IPS DF 19.7 (cell line): ENCODE results near the gene HNRNPH1.
"Not testable (repeated sequence)": the region's sequence is repeated elsewhere in the genome, so short reads cannot be mapped to it uniquely, and the experiment has no call there.

Experiments used
- DNase-seq: peaks from one replicate; pipeline ENCODE4 v3.0.0-alpha.2; 2013; ENCODE audit warnings: low read depth, low spot score

The HNRNPH1 gene

DNA sequence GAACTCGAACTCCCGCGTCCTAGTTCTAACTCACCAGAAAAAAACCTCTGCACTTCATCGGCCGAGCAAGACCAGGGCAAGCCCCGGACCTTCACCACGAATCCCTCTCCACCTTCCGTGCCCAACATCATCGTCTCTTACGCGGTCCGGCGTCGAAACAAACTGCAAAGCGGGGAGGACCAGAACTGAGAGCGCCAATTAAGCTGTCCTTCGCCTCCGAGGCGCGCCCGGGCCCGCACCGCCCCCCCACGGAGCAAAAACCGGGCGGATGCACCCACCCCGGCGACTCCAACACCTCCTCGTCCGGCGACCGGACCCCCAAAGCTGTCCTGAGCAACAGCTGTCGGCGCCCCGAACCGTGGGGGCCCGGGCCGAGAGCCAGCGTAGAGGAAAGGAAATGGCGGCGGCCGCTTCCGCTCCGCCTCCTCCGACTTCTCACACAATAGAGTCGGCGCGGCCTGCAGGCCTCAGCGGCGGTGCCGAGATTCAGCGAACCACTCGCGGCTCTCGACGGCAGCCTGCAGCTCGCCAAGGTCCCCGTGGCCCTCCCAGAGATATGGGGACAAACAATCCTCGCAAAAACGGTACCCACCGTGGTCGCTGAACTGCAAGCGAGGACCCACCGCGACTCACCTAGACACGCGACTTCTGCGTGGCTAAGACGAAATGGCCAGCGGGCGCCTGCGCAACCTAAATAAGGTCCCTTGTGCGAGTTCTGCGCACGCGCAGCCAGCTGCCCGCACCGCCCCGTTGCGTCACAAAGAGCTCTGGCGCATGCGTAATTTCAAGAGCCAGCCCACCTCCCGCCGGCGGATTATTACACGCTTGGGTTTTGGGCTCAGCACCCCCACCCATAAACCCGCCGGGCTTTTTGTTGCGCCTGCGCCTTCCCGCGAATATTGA lies at the start of gene HNRNPH1:
HNRNPH1 (minus strand) TSS at position 669 of the 903 bp plus-strand sequence; CDS start at position 131, 538 bp downstream.
- DNase-seq, result peak; percentile 78

DNA sequence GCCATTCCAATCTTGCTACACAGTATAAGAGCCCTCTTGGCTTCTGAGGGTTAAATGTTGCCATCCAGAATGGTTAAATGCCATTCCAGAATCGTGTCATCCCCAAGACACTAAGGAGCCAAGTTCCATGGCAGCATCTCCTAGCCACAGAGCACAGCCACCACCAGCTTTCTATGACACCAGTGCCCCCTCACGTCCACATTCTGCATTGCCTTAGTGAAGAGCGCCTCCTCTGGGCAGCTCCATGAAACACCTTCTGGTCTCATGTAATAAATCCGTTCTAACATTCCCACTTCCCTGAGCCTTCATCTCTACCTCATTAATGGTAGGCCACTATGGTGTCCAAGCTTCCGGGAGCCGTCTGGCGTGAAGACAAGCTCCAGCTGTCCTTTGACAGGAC lies 44.9 kb upstream of the HNRNPH1 start:
- peak; percentile 40 for DNase-seq

GRCh38 chr5:179661647-179662046 lies 38.2 kb upstream of the HNRNPH1 start:
- DNase-seq, result not testable (repeated sequence)

GRCh38 chr5:179658179-179658856 lies 34.8 kb upstream of the HNRNPH1 start:
- not testable (repeated sequence) for DNase-seq

DNA sequence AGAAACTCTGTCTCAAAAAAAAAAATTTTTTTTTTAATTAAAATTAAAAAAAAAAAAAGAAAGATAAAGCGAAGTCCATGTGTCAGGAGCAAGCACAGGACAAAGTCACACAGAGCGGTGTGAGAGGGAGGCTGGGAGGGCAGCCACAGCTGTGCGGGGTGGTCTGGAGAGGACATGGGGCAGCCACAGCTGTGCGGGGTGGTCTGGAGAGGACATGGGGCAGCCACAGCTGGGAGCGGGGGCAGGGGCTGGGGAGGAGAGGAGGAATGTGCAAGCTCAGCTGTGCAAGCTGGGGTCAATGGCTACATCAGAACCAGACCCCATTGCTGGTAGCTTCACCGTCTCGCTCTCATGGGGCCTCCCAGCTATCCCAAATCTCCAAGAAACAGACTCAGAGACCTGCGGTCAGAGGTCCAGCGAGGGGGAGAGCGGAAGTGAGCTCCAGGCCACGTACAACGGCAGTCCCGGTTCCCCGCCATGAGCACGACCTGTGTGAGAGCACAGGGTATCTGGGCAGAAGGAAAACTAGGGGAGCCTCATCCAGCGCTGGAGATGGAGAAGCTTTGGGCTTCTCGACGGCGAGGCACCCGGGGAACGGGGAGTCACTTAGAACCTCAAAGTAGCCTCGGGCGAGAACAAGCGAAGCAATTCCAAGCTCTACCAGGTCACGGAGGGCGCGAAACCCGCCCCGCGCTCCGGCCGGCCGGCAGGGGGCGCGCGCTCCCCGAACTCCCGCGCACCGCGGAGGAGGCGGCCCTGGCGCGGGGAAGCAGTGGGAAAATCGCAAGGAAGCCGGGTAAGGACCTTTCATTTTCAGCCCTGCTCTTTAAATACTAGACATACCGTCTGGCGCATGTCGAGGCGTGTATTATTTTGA lies 34.1 kb upstream of the HNRNPH1 start:
- not testable (repeated sequence) for DNase-seq

DNA sequence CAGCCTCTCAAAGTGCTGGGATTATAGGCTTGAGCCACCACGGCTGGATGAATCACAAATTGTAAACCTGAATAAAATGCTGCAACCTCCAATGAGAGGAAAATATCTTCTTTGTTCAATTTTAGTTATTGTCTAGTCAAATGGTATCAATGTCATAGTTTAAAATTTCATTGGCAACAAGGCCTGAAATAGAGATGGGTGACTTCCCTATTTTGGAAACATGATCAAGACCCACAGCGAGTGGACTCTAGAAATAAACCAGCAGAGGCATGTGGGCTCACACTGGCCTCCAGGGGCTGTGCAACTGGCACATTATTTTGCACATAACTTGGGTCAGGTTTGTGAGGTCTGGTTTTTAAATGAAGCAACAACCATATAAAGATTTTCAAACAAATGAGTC lies 29.7 kb upstream of the HNRNPH1 start:
- DNase-seq, result not testable (repeated sequence)

DNA sequence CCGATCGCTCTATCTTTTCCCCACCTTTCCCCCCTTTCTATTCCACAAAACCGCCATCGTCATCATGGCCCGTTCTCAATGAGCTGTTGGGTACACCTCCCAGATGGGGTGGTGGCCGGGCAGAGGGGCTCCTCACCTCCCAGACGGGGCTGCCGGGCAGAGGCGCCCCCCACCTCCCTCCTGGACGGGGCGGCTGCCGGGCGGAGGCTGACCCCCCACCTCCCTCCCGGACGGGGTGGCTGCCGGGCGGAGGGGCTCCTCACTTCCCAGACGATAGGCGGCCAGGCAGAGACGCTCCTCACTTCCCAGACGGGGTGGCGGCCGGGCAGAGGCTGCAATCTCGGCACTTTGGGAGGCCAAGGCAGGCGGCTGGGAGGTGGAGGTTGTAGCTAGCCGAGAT lies 26.8 kb upstream of the HNRNPH1 start:
- not testable (repeated sequence) for DNase-seq

DNA sequence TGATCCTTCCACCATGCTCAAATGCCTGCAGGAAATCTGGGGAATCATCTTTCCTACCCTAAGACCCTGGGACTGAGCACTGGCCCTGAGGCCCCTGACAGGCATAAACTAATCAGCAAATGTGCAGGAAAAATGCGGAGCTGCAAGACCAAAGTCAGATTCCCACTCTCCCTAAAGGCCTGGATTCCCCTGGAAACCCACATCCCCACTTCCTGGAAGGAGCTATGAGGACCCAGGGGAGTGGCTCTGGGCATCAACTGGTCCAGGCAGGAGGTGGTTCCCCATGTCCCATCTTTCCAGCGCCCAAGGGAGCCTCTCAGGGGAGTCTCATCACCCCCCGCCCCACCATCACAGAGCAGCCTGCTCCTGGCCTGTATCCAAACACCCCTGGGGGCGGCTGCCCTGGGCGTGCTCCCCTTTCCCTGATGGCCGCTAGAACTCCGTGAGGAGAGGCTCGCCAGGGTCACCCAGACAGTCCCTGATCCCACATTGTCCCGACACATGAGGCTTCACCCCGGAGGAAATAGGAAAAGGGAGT lies 25.8 kb upstream of the HNRNPH1 start:
- DNase-seq, result not testable (repeated sequence)

DNA sequence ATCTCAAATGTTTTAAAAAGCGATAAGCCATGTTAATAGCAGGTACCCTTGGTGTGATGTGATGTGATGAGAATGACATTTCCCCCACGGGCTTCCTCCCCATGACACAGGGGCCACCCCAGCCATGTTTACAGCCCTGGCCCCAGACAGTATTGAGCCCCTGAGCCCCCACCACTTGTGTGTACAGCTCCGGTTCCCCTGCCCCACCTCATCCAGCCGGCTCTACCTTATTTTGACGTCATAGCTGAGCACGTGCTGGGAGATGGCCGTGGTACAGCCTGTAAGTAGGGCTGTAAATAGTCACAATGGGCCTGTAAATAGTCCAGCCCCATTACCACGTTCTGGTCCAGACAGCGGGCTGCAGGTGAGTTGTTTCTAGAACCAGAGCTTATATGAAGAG lies 24.9 kb upstream of the HNRNPH1 start:
- DNase-seq, result no peak

DNA sequence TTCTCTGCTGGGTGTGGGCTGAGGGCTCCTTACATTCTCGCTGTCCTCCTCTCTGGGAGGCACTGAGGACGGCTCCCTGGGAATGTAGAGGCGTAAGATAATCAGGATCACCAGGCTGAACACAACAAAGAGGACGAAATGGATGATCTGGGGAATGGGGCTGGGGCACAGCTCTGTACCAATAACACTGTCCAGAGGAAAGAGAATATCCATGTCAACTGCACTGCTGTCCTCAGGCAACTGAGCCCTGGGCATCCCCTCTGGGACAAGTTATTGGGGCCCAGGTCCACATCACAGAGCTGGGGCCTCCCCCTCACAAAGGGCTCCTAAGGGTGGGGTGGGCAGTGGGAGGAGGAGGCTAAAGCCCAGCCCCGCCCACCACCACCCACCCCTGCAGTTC lies 21.3 kb upstream of the HNRNPH1 start:
- not testable (repeated sequence) for DNase-seq

DNA sequence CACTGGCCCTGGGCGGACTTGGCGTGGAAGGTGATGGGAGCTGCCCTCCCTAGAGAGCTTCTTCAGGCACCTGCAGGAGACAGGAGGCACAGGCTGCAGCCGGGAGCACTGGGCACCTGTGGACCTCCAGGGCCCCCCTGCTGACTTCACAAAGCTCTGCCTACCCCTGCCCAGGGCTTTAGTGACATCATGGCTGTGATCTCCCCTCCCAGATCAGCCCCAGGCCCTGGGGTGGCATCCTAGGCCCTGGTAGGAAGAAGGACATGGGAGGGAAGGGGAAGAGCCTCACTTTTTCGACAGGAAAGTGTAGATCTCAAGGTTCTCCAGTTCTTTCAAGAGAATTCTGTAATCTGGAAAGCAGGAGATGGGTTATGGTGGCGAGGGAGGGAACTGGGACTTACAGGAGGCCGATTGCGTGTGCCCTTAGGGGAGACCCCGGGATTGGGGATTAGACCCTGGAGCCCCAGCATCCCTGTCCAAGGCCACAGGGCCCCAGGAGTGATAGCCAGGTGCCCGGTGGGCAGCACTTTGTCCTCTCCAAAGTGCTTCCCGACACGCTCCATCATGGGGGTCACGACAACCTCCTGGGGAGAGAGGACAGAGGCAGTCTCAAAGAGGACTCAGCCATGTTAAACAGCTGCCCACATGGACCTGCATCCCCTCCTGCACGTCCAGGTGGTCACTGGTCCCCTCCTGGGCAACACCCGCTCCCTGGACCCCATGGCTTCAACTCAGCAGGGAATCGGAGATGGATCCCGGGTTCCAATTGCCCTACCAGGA lies 19.9 kb upstream of the HNRNPH1 start:
- DNase-seq, result not testable (repeated sequence)

- not testable (repeated sequence) for DNase-seq
Observed at GRCh38 chr5:179642626-179643025, 19.2 kb upstream of the HNRNPH1 start.

- DNase-seq, result not testable (repeated sequence)
Observed at GRCh38 chr5:179641745-179642144, 18.3 kb upstream of the HNRNPH1 start.

GRCh38 chr5:179639296-179639695 lies 15.8 kb upstream of the HNRNPH1 start:
- not testable (repeated sequence) for DNase-seq

GRCh38 chr5:179634370-179635172 lies 11.1 kb upstream of the HNRNPH1 start:
- DNase-seq, result not testable (repeated sequence)

GRCh38 chr5:179633501-179634369 lies 10.3 kb upstream of the HNRNPH1 start:
- not testable (repeated sequence) for DNase-seq

GRCh38 chr5:179624841-179625271 lies 1.4 kb upstream of the HNRNPH1 start:
- DNase-seq, result no peak

DNA sequence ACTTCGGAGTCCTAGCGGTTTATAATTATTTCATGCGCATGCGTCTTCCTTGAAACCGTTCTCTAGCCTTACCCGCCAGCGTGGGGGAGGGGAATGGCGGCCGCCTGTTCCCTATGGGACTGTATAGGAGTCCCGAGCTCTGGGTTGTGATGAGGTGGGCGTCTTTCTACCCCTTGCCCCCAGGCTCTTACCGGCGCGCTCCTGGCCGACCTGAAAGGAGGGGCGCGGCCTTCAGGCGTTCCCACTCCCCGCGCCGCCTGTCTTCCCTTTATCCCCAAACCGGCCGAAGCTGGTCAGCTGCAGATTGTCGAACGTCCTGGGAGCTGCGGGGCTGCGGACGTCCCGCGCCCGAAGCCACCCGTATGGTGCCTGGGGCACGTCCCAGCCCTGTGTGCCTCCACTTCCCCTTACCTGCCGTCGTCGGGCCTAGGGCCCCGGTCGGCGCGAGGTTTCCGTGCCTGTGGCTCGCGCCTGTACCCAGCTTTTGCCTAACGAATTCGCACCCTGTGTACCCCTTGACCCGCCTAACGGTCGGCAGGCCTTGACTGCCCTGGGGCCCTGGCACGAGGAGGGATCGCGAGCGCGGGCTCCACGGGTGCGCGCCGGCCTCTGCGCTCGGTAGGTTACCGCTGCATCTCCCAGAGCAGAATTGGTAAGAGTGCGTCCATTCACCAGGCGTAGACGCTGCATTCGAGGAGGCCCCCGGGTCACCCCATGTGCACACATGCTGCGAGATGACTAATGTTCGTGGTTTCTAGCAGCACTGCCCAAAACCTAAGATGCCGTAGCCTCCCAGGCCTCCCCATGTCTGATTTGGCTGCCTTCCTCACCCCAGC lies 653 bp upstream of the HNRNPH1 start:
- DNase-seq, result no peak
